GM23338 (cell line): Measurements from ENCODE around the gene AACS. TPM values are rescaled to one million over a fixed set of nuclear protein-coding genes. Genes with fewer than 3 reads are reported as not detected.

ENCODE experiments used
- ATAC-seq: fragments of 200-7000 bp; cut with Tn5 transposase; 3 replicates; pipeline ENCODE4 v1.9.1; 2020
- DNase-seq: peaks from one replicate; pipeline ENCODE4 v3.0.0-alpha.2; 2015; ENCODE audit warnings: low spot score
- H2AFZ ChIP-seq: fragments of 200-600 bp; sonication (generic); 2 replicates; pipeline ENCODE4 v1.8.0; 2016; ENCODE audit warnings: antibody characterized with exemption, mild to moderate bottlenecking, moderate library complexity
- H3F3A ChIP-seq: fragments of 200-600 bp; sonication (generic); replicated peaks from 2 replicates; pipeline ENCODE4 v1.8.0; 2017; ENCODE audit warnings: antibody characterized with exemption, mixed run types, low read depth
- H3K27ac ChIP-seq: fragments of 200-600 bp; sonication (generic); 2 replicates; pipeline ENCODE4 v1.6.1; 2016; ENCODE audit warnings: low read depth
- H3K27me3 ChIP-seq: fragments of 200-600 bp; sonication (generic); 2 replicates; pipeline ENCODE4 v1.8.0; 2016; ENCODE audit warnings: mild to moderate bottlenecking, mixed run types, moderate library complexity; ENCODE audit not compliant: insufficient read depth
- H3K36me3 ChIP-seq: fragments of 200-600 bp; sonication (generic); 2 replicates; pipeline ENCODE4 v1.8.0; 2016; ENCODE audit warnings: mild to moderate bottlenecking; ENCODE audit not compliant: insufficient read depth
- H3K4me1 ChIP-seq: fragments of 200-600 bp; sonication (generic); 2 replicates; pipeline ENCODE4 v1.8.0; 2016; ENCODE audit warnings: mild to moderate bottlenecking, moderate library complexity; ENCODE audit not compliant: insufficient read depth
- H3K4me2 ChIP-seq: fragments of 200-600 bp; sonication (generic); 2 replicates; pipeline ENCODE4 v1.7.1; 2017; ENCODE audit warnings: mixed run types
- H3K4me3 ChIP-seq: fragments of 200-600 bp; sonication (generic); 2 replicates; pipeline ENCODE4 v1.6.1; 2016; ENCODE audit warnings: mixed run types
- H3K79me2 ChIP-seq: fragments of 200-600 bp; sonication (generic); replicated peaks from 2 replicates; pipeline ENCODE4 v1.8.0; 2017; ENCODE audit warnings: mild to moderate bottlenecking; ENCODE audit not compliant: insufficient read depth
- H3K9me2 ChIP-seq: fragments of 200-600 bp; sonication (generic); 2 replicates; pipeline ENCODE4 v1.8.0; 2017; ENCODE audit not compliant: insufficient read depth
- H4K20me1 ChIP-seq: fragments of 200-600 bp; sonication (generic); replicated peaks from 2 replicates; pipeline ENCODE4 v1.8.0; 2017; ENCODE audit warnings: mild to moderate bottlenecking; ENCODE audit not compliant: insufficient read depth
- H3K27ac Mint-ChIP-seq: 2 replicates; pipeline ENCODE4 v1.8.0; 2020; ENCODE audit warnings: inconsistent platforms, mild to moderate bottlenecking, moderate library complexity, mixed read lengths
- H3K27me3 Mint-ChIP-seq: 3 replicates; pipeline ENCODE4 v1.8.0; 2022; ENCODE audit warnings: low read depth, mild to moderate bottlenecking, moderate library complexity, mixed read lengths, inconsistent platforms; ENCODE audit not compliant: insufficient read depth, poor library complexity
- H3K36me3 Mint-ChIP-seq: 3 replicates; pipeline ENCODE4 v1.8.0; 2021; ENCODE audit warnings: low read depth, mild to moderate bottlenecking, inconsistent platforms, moderate library complexity, mixed read lengths
- H3K4me1 Mint-ChIP-seq: 3 replicates; pipeline ENCODE4 v1.8.0; 2020; ENCODE audit warnings: mild to moderate bottlenecking, inconsistent platforms, mixed read lengths
- H3K4me3 Mint-ChIP-seq: 3 replicates; pipeline ENCODE4 v1.8.0; 2021; ENCODE audit warnings: moderate library complexity, mild to moderate bottlenecking, inconsistent platforms, mixed read lengths
- H3K9me3 Mint-ChIP-seq: 3 replicates; pipeline ENCODE4 v1.8.0; 2020; ENCODE audit warnings: moderate library complexity, mild to moderate bottlenecking, inconsistent platforms, mixed read lengths
- CREB1 ChIP-seq: fragments of 250-450 bp; sonication (Bioruptor Pico); IDR thresholded peaks from 2 replicates; pipeline ENCODE4 v1.5.0; 2020; ENCODE audit warnings: low read depth, mild to moderate bottlenecking, moderate library complexity
- JUNB ChIP-seq: IDR thresholded peaks from one replicate; pipeline ENCODE4 v1.6.1; 2016; ENCODE audit warnings: antibody characterized with exemption; ENCODE audit not compliant: unreplicated experiment
- NANOG ChIP-seq: IDR thresholded peaks from 2 replicates; pipeline ENCODE4 v1.6.1; 2016; ENCODE audit warnings: antibody characterized with exemption, borderline replicate concordance
- STAT1 ChIP-seq: IDR thresholded peaks from one replicate; pipeline ENCODE4 v1.6.1; 2016; ENCODE audit warnings: antibody characterized with exemption; ENCODE audit not compliant: unreplicated experiment
- ZNF331 ChIP-seq: fragments of 250-450 bp; sonication (Bioruptor Pico); IDR thresholded peaks from 2 replicates; pipeline ENCODE4 v1.5.0; 2020; ENCODE audit warnings: low read depth, mild to moderate bottlenecking, moderate library complexity
- polyA plus RNA-seq: library from polyadenylated mRNA; unstranded; fragments of >200 nt; fragmentation: Nextera tagmentation; extraction: Ambion mirVana; gene quantifications from 2 replicates; pipeline ENCODE4 v1.2.1, GENCODE V29; 2016
- total RNA-seq: library from RNA; depleted of rRNA; stranded (reverse); fragments of >200 nt; shearing (Covaris generic); gene quantifications from 2 replicates; pipeline ENCODE4 v1.2.3, GENCODE V29; 2014
- TF ChIP-seq, protein P1 (sequence below): IDR thresholded peaks from 2 replicates; pipeline ENCODE4 v1.6.1; 2016; ENCODE audit warnings: antibody characterized with exemption
- TF ChIP-seq, protein P2 (sequence below): fragments of 250-450 bp; sonication (Bioruptor Pico); IDR thresholded peaks from 2 replicates; pipeline ENCODE4 v1.5.0; 2020; ENCODE audit warnings: mild to moderate bottlenecking, moderate library complexity
- TF ChIP-seq, protein P3 (sequence below), 2 experiments: fragments of 200-600 bp in 1 of 2; sonication (generic) in 1 of 2; conservative IDR thresholded peaks; 2 replicates each; pipeline versions ENCODE4 v1.5.1 to v1.6.1; 2016 to 2017; ENCODE audit warnings: antibody characterized with exemption in 2 of 2, low read depth in 2 of 2, mild to moderate bottlenecking in 2 of 2, moderate library complexity in 1 of 2

Gene AACS
- total and polyA plus RNA-seq, 2 experiments from 2014 or later: 31.1 to 64.4 TPM

DNA sequence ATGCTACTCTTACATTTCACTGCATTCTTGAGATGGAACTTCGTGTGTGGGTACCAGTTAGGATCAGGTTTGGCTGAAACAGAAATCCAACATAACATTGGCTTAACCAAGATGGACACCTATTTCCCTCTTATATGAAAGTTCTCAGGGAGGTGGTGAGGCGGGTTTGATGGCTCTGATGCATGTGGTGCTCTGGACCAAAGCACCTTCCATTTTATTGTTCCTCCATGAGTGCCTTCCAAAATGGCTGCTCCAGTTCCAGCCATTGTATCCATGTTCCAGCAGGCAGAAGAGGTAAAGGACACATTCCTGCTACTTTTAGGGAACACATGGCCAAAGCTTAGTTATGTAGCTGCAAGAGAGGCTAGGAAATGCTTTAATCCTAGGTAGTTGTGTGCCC lies 42.2 kb upstream of the AACS start:
- H3K27me3 Mint-ChIP-seq: peaks cover 1% of the 10 kb centered on the region
- no peak overlapping the region for H3K4me3 Mint-ChIP-seq
- Histone ChIP-seq H4K20me1 (no peaks in the 10 kb centered on the region; the same call in 1 of the 2 replicates), H3K9me2 (no peaks in the 10 kb centered on the region), H3K4me2 (no peak overlapping the region), H3K4me3 (no peak overlapping the region), H3F3A (0 out of 2 replicates have a peak, but pooled peaks cover 3% of the 10 kb centered on the region), H2AFZ (no peak overlapping the region), H3K4me1 (no peaks in the 10 kb centered on the region), H3K27me3 (no peaks in the 10 kb centered on the region), H3K79me2 (no peaks in the 10 kb centered on the region), H3K36me3 (no peaks in the 10 kb centered on the region; the same call in 1 of the 2 replicates), H3K27ac (no peak overlapping the region)
- peaks cover 40% of the 10 kb centered on the region for H3K36me3 Mint-ChIP-seq
- no peak for ATAC-seq
- DNase-seq: no peak
- no peaks in the 10 kb centered on the region; the same call in 2 of the 3 replicates for H3K9me3 Mint-ChIP-seq
- TF ChIP-seq CREB1 (CRISPR knock-in tag) (no peak), ZNF331 (CRISPR knock-in tag) (no peak), STAT1 (no peak), JUNB (no peak), NANOG (no peak)
- TF ChIP-seq, protein P1, sequence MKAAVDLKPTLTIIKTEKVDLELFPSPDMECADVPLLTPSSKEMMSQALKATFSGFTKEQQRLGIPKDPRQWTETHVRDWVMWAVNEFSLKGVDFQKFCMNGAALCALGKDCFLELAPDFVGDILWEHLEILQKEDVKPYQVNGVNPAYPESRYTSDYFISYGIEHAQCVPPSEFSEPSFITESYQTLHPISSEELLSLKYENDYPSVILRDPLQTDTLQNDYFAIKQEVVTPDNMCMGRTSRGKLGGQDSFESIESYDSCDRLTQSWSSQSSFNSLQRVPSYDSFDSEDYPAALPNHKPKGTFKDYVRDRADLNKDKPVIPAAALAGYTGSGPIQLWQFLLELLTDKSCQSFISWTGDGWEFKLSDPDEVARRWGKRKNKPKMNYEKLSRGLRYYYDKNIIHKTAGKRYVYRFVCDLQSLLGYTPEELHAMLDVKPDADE: no peak
- TF ChIP-seq, protein P2, sequence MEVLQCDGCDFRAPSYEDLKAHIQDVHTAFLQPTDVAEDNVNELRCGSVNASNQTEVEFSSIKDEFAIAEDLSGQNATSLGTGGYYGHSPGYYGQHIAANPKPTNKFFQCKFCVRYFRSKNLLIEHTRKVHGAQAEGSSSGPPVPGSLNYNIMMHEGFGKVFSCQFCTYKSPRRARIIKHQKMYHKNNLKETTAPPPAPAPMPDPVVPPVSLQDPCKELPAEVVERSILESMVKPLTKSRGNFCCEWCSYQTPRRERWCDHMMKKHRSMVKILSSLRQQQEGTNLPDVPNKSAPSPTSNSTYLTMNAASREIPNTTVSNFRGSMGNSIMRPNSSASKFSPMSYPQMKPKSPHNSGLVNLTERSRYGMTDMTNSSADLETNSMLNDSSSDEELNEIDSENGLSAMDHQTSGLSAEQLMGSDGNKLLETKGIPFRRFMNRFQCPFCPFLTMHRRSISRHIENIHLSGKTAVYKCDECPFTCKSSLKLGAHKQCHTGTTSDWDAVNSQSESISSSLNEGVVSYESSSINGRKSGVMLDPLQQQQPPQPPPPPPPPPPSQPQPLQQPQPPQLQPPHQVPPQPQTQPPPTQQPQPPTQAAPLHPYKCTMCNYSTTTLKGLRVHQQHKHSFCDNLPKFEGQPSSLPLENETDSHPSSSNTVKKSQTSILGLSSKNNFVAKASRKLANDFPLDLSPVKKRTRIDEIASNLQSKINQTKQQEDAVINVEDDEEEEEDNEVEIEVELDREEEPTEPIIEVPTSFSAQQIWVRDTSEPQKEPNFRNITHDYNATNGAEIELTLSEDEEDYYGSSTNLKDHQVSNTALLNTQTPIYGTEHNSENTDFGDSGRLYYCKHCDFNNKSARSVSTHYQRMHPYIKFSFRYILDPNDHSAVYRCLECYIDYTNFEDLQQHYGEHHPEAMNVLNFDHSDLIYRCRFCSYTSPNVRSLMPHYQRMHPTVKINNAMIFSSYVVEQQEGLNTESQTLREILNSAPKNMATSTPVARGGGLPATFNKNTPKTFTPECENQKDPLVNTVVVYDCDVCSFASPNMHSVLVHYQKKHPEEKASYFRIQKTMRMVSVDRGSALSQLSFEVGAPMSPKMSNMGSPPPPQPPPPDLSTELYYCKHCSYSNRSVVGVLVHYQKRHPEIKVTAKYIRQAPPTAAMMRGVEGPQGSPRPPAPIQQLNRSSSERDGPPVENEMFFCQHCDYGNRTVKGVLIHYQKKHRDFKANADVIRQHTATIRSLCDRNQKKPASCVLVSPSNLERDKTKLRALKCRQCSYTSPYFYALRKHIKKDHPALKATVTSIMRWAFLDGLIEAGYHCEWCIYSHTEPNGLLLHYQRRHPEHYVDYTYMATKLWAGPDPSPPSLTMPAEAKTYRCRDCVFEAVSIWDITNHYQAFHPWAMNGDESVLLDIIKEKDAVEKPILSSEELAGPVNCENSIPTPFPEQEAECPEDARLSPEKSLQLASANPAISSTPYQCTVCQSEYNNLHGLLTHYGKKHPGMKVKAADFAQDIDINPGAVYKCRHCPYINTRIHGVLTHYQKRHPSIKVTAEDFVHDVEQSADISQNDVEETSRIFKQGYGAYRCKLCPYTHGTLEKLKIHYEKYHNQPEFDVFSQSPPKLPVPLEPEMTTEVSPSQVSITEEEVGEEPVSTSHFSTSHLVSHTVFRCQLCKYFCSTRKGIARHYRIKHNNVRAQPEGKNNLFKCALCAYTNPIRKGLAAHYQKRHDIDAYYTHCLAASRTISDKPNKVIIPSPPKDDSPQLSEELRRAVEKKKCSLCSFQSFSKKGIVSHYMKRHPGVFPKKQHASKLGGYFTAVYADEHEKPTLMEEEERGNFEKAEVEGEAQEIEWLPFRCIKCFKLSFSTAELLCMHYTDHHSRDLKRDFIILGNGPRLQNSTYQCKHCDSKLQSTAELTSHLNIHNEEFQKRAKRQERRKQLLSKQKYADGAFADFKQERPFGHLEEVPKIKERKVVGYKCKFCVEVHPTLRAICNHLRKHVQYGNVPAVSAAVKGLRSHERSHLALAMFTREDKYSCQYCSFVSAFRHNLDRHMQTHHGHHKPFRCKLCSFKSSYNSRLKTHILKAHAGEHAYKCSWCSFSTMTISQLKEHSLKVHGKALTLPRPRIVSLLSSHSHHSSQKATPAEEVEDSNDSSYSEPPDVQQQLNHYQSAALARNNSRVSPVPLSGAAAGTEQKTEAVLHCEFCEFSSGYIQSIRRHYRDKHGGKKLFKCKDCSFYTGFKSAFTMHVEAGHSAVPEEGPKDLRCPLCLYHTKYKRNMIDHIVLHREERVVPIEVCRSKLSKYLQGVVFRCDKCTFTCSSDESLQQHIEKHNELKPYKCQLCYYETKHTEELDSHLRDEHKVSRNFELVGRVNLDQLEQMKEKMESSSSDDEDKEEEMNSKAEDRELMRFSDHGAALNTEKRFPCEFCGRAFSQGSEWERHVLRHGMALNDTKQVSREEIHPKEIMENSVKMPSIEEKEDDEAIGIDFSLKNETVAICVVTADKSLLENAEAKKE: no peak
- TF ChIP-seq, protein P3, sequence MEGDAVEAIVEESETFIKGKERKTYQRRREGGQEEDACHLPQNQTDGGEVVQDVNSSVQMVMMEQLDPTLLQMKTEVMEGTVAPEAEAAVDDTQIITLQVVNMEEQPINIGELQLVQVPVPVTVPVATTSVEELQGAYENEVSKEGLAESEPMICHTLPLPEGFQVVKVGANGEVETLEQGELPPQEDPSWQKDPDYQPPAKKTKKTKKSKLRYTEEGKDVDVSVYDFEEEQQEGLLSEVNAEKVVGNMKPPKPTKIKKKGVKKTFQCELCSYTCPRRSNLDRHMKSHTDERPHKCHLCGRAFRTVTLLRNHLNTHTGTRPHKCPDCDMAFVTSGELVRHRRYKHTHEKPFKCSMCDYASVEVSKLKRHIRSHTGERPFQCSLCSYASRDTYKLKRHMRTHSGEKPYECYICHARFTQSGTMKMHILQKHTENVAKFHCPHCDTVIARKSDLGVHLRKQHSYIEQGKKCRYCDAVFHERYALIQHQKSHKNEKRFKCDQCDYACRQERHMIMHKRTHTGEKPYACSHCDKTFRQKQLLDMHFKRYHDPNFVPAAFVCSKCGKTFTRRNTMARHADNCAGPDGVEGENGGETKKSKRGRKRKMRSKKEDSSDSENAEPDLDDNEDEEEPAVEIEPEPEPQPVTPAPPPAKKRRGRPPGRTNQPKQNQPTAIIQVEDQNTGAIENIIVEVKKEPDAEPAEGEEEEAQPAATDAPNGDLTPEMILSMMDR (conservative IDR thresholded peaks at IDR 0.05; ENCODE audit: low read depth in 2 of 2): no peak
- no peak overlapping the region for H3K27ac Mint-ChIP-seq
- no peaks in the 10 kb centered on the region for H3K4me1 Mint-ChIP-seq
